ENCODE measurements around the gene HSPB7.
A peak's percentile ranks its signal among the peaks of the same experiment; 100 is the strongest.
"Not testable (repeated sequence)": the region's sequence is repeated elsewhere in the genome, so short reads cannot be mapped to it uniquely, and the experiment has no call there.

The HSPB7 gene

GRCh38 chr1:16038620-16038912, 20.7 kb upstream of the HSPB7 start:
- CTCF ChIA-PET = no interaction called here
- DNase-seq (ENCODE audit: low spot score) = peak; percentile 56
- TF ChIP-seq CTCF (conservative IDR thresholded peaks at IDR 0.05; ENCODE audit: low read depth) = no peak
- H3K27ac ChIP-seq = no peak overlapping the region
- POLR2A ChIA-PET (ENCODE audit: low non-redundant PET) = no interaction called here

- H3K27ac ChIP-seq; DNase-seq (ENCODE audit: low spot score); CTCF ChIA-PET; POLR2A ChIA-PET (ENCODE audit: low non-redundant PET): not testable (repeated sequence)
These were observed 18.6 kb upstream of the HSPB7 start for GRCh38 chr1:16036461-16036860.

GRCh38 chr1:16033103-16033632, 15.3 kb upstream of the HSPB7 start:
- CTCF ChIA-PET = interaction anchor here (0.6 to 1.5 kb wide), 8 partner anchors 14 to 299 kb away, joined by 3 to 9 read pairs (median 4); no protein-coding TSS in a partner anchor
- POLR2A ChIA-PET (ENCODE audit: low non-redundant PET); DNase-seq (ENCODE audit: low spot score); H3K27ac ChIP-seq: not testable (repeated sequence)
- peak; percentile 51 for TF ChIP-seq CTCF (conservative IDR thresholded peaks at IDR 0.05; ENCODE audit: low read depth)

GRCh38 chr1:16032388-16033102, 14.7 kb upstream of the HSPB7 start:
- peak; percentile 90 for DNase-seq (ENCODE audit: low spot score)
- TF ChIP-seq CTCF (conservative IDR thresholded peaks at IDR 0.05; ENCODE audit: low read depth) = peak; percentile 94
- ChIA-PET CTCF (interaction anchor here (0.6 to 1.5 kb wide), 5 partner anchors 14 to 217 kb away, joined by 3 to 9 read pairs (median 4); no protein-coding TSS in a partner anchor), POLR2A (ENCODE audit: low non-redundant PET) (no interaction called here)
- peak overlapping the region; percentile 35 for H3K27ac ChIP-seq

GRCh38 chr1:16031551-16031950, 13.7 kb upstream of the HSPB7 start:
- no peak for TF ChIP-seq CTCF (conservative IDR thresholded peaks at IDR 0.05; ENCODE audit: low read depth)
- CTCF ChIA-PET = interaction anchor here (1.2 to 1.4 kb wide), 2 partner anchors 22 to 25 kb away, joined by 5 to 6 read pairs; no protein-coding TSS in a partner anchor
- POLR2A ChIA-PET (ENCODE audit: low non-redundant PET) = no interaction called here

GRCh38 chr1:16029288-16029687, 11.4 kb upstream of the HSPB7 start:
- no peak for DNase-seq (ENCODE audit: low spot score)
- CTCF ChIA-PET = no interaction called here
- TF ChIP-seq CTCF (conservative IDR thresholded peaks at IDR 0.05; ENCODE audit: low read depth) = no peak
- POLR2A ChIA-PET (ENCODE audit: low non-redundant PET) = no interaction called here
- no peak overlapping the region for H3K27ac ChIP-seq

More at GRCh38 chr1:16031551-16031950, 13.7 kb upstream of the HSPB7 start:
- no peak overlapping the region for H3K27ac ChIP-seq
- no peak for DNase-seq (ENCODE audit: low spot score)

- POLR2A ChIA-PET (ENCODE audit: low non-redundant PET); DNase-seq (ENCODE audit: low spot score); H3K27ac ChIP-seq: not testable (repeated sequence)
- CTCF ChIA-PET = interaction anchor here (0.6 kb wide), 1 partner anchor 1041 kb away, joined by 4 read pairs; no protein-coding TSS in a partner anchor
These were observed 11.1 kb upstream of the HSPB7 start for GRCh38 chr1:16029003-16029268.

Data from RWPE1 (cell line).